ENCODE measurements around the gene NMB.

Gene NMB

GRCh38 chr15:84625123-84625522 is 32.9 kb downstream of the NMB start:
- TF ChIP-seq, protein P1, sequence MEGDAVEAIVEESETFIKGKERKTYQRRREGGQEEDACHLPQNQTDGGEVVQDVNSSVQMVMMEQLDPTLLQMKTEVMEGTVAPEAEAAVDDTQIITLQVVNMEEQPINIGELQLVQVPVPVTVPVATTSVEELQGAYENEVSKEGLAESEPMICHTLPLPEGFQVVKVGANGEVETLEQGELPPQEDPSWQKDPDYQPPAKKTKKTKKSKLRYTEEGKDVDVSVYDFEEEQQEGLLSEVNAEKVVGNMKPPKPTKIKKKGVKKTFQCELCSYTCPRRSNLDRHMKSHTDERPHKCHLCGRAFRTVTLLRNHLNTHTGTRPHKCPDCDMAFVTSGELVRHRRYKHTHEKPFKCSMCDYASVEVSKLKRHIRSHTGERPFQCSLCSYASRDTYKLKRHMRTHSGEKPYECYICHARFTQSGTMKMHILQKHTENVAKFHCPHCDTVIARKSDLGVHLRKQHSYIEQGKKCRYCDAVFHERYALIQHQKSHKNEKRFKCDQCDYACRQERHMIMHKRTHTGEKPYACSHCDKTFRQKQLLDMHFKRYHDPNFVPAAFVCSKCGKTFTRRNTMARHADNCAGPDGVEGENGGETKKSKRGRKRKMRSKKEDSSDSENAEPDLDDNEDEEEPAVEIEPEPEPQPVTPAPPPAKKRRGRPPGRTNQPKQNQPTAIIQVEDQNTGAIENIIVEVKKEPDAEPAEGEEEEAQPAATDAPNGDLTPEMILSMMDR (conservative IDR thresholded peaks at IDR 0.05) = no peak
- H3K27ac ChIP-seq = no peak overlapping the region

GRCh38 chr15:84624359-84624758 is 33.6 kb downstream of the NMB start:
- TF ChIP-seq, protein P1 (conservative IDR thresholded peaks at IDR 0.05) = no peak
- H3K27ac ChIP-seq = no peak overlapping the region

DNA sequence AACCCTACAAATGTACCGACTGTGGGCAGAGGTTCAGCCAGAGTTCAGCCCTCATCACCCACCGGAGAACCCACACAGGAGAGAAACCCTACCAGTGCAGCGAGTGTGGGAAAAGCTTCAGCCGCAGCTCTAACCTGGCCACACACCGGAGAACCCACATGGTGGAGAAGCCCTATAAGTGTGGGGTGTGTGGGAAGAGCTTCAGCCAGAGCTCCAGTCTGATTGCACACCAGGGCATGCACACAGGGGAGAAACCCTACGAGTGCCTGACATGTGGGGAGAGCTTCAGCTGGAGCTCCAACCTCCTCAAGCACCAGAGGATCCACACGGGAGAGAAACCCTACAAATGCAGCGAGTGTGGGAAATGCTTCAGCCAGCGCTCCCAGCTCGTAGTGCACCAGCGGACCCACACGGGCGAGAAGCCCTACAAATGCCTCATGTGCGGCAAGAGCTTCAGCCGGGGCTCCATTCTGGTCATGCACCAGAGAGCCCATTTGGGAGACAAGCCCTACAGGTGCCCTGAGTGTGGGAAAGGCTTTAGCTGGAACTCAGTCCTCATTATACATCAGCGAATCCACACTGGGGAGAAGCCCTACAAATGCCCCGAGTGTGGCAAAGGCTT is 36.5 kb downstream of the NMB start:
- TF ChIP-seq, protein P1 (conservative IDR thresholded peaks at IDR 0.05) = no peak
- no peak overlapping the region for H3K27ac ChIP-seq

DNA sequence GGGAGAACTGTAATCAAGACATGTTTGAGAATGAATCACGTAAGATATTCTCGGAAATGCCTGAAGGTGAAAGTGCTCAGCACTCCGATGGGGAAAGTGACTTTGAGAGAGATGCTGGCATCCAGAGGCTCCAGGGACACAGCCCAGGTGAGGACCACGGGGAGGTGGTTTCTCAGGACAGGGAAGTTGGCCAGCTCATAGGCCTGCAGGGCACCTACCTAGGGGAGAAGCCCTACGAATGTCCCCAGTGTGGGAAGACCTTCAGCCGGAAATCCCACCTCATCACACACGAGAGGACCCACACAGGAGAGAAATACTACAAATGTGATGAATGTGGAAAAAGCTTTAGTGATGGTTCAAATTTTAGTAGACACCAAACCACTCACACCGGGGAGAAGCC is 37.4 kb downstream of the NMB start:
- TF ChIP-seq, protein P1 (conservative IDR thresholded peaks at IDR 0.05) = no peak
- no peak overlapping the region for H3K27ac ChIP-seq

DNA sequence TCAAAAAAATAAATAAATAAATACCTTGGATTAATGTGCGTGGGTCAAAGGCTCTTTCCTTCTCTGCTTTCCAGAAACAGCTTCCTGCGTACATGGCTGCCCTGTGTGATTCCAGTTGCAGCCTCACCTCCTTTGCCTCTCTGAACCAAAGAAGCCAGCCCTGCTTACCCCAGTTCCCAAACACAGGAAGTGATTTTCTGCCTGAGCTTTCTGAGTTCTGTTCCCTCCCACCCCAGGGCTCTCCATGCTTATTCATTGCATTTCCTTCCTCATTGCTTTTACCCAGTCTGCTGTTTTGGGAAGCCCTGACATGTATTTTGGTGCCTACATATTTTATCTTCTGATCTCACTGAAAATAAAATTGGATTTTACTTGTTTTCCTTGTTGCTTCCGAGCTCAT is 41.8 kb downstream of the NMB start:
- TF ChIP-seq, protein P1 (conservative IDR thresholded peaks at IDR 0.05) = no peak
- H3K27ac ChIP-seq = no peak overlapping the region

DNA sequence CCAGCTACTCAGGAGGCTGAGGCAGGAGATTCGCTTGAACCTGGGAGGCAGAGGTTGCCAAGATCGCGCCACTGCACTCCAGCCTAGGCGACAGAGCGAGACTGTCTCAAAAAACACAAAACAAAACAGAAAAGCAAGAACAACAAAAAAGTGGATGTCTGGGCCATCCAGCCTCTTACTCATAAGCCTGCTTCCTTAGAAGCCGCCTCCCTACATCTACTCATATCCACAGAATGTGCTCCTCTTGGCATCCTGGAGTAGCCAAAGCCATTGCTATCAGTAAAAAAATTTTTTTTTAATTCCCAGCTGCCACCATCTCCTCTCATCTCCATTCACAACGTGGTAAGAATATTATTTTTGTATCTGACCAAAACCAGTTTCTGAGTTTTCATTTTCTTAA is 46.4 kb downstream of the NMB start:
- H3K27ac ChIP-seq = no peak overlapping the region
- TF ChIP-seq, protein P1 (conservative IDR thresholded peaks at IDR 0.05) = no peak

- no peak overlapping the region for H3K27ac ChIP-seq
- TF ChIP-seq, protein P1 (conservative IDR thresholded peaks at IDR 0.05) = no peak
These were observed 48.0 kb downstream of the NMB start for GRCh38 chr15:84609818-84610525.

Measured in VCaP (cell line).